Neural progenitor cell (in vitro differentiated cells): ENCODE measurements around the gene PTRH1.

Experiments
- CTCF ChIP-seq: fragments of 200-600 bp; sonication (generic); IDR thresholded peaks from 2 replicates; pipeline ENCODE4 v1.5.1; 2017; ENCODE audit warnings: antibody characterized with exemption, mild to moderate bottlenecking
- EZH2 ChIP-seq: fragments of 200-600 bp; sonication (generic); IDR thresholded peaks from 2 replicates; pipeline ENCODE4 v1.6.1; 2017; ENCODE audit warnings: antibody characterized with exemption, mild to moderate bottlenecking, moderate library complexity

- no peak for TF ChIP-seq CTCF
- TF ChIP-seq EZH2, result no peak
Measured at GRCh38 chr9:127679506-127679905, 36.0 kb downstream of the PTRH1 start.
